HepG2 (cell line): Measurements from ENCODE around the gene C21orf91. TPM values are rescaled to one million over a fixed set of nuclear protein-coding genes. Genes with fewer than 3 reads are reported as not detected.

Source experiments
- ATAC-seq: fragments of 200-7000 bp; cut with Tn5 transposase; 3 replicates; pipeline ENCODE4 v1.9.1; 2020; ENCODE audit warnings: mild to moderate bottlenecking, moderate library complexity
- BruUV-seq: library from RNA; stranded (reverse); fragments of 400-500 nt; replicated peaks from 2 replicates; lab custom pipeline; 2021; lab: Mats Ljungman, UMichigan
- CTCF ChIA-PET: fragments of 300-600 bp; formaldehyde crosslinking; extraction: SDS; loops from one replicate; lab custom pipeline; 2021; ENCODE audit warnings: low total read pairs, inconsistent platforms, low intra/inter-chr PET ratio; lab: Yijun Ruan, JAX
- POLR2A ChIA-PET: fragments of 350-600 bp; sonication (Branson Sonifier 250); formaldehyde crosslinking; loops from one replicate; lab custom pipeline; 2020; ENCODE audit warnings: antibody characterized with exemption, inconsistent platforms; lab: Yijun Ruan, JAX
- DNase-seq: peaks from one replicate; pipeline ENCODE4 v3.0.0-alpha.2; 2015; ENCODE audit warnings: low spot score
- FAIRE-seq: peaks from 3 replicates; lab custom pipeline; 2011; peaks lifted over from hg19 to GRCh38; lab: Jason Lieb, UNC
- H2AFZ ChIP-seq: one replicate; pipeline ENCODE4 v1.6.1; 2011; ENCODE audit warnings: low read length, inconsistent platforms
- H3K27ac ChIP-seq: fragments of 300-600 bp; 3 replicates; pipeline ENCODE4 v1.8.0; 2011; ENCODE audit warnings: mixed run types, mild to moderate bottlenecking, mixed read lengths, low read length, inconsistent platforms; ENCODE audit not compliant: insufficient read depth; ENCODE audit errors: extremely low read length
- H3K27me3 ChIP-seq, 2 experiments: fragments of 200-600 bp in 1 of 2; 2 replicates in 1 of 2; 3 replicates in 1 of 2; pipeline versions ENCODE4 v1.6.0 to v1.8.0; 2011; ENCODE audit warnings: low read length in 2 of 2, mild to moderate bottlenecking in 2 of 2, moderate library complexity in 2 of 2, inconsistent platforms in 1 of 2; ENCODE audit not compliant: insufficient read depth in 2 of 2, control insufficient read depth in 1 of 2
- H3K36me3 ChIP-seq, 2 experiments: fragments of 200-600 bp in 1 of 2; replicated peaks in 1 of 2; 2 replicates in 1 of 2; 3 replicates in 1 of 2; pipeline versions ENCODE4 v1.5.1 to v1.8.0; 2011; ENCODE audit warnings: low read length in 2 of 2, inconsistent platforms in 1 of 2; ENCODE audit not compliant: insufficient read depth in 2 of 2, control insufficient read depth in 1 of 2
- H3K4me1 ChIP-seq: 2 replicates; pipeline ENCODE4 v1.5.1; 2012; ENCODE audit warnings: low read length, inconsistent platforms; ENCODE audit not compliant: insufficient read depth
- H3K4me2 ChIP-seq: 2 replicates; pipeline ENCODE4 v1.6.0; 2011; ENCODE audit warnings: low read depth, low read length, inconsistent platforms
- H3K4me3 ChIP-seq, 3 experiments: fragments of 200-600 bp in 1 of 3; sonication (generic), shearing (Covaris generic) in 1 of 3; replicated peaks in 1 of 3; 2 replicates each; pipeline ENCODE4 v1.5.1; 2011 to 2016; ENCODE audit warnings: low read length in 3 of 3, inconsistent platforms in 2 of 3, low read depth in 2 of 3, mild to moderate bottlenecking in 2 of 3, control low read depth in 1 of 3, mixed read lengths in 1 of 3; ENCODE audit not compliant: insufficient read depth in 1 of 3
- H3K79me2 ChIP-seq: one replicate; pipeline ENCODE4 v1.6.1; 2011; ENCODE audit warnings: low read length, inconsistent platforms; ENCODE audit not compliant: insufficient read depth
- H3K9ac ChIP-seq: 2 replicates; pipeline ENCODE4 v1.6.0; 2011; ENCODE audit warnings: mild to moderate bottlenecking, low read depth, low read length, inconsistent platforms; ENCODE audit not compliant: insufficient read depth
- H3K9me3 ChIP-seq: 2 replicates; pipeline ENCODE4 v1.5.1; 2012; ENCODE audit warnings: mild to moderate bottlenecking, low read length
- H4K20me1 ChIP-seq: 2 replicates; pipeline ENCODE4 v1.6.0; 2011; ENCODE audit warnings: inconsistent platforms, mild to moderate bottlenecking, low read length, moderate library complexity; ENCODE audit not compliant: insufficient read depth
- CEBPB ChIP-seq: IDR thresholded peaks from 2 replicates; pipeline ENCODE4 v1.6.1; 2011; ENCODE audit warnings: low read depth, low read length, improper control_type of control experiment, borderline replicate concordance
- GFI1 ChIP-seq: sonication (generic); formaldehyde crosslinking; IDR thresholded peaks from 2 replicates; pipeline ENCODE4 v1.5.0; 2020; ENCODE audit warnings: missing genetic modification reagents, mild to moderate bottlenecking, borderline replicate concordance
- MYNN ChIP-seq: sonication (generic); formaldehyde crosslinking; IDR thresholded peaks from 2 replicates; pipeline ENCODE4 v1.4.0; 2020; ENCODE audit warnings: mild to moderate bottlenecking, low read depth, missing genetic modification reagents
- RFX3 ChIP-seq: IDR thresholded peaks from 2 replicates; pipeline ENCODE4 v1.6.1; 2016; ENCODE audit warnings: missing biosample characterization, missing genetic modification reagents
- RFX5 ChIP-seq: IDR thresholded peaks from 2 replicates; pipeline ENCODE4 v1.6.1; 2011; ENCODE audit warnings: low read depth, low read length, improper control_type of control experiment
- RORA ChIP-seq: sonication (generic); formaldehyde crosslinking; IDR thresholded peaks from 2 replicates; pipeline ENCODE4 v1.5.0; 2020; ENCODE audit warnings: mild to moderate bottlenecking, missing genetic modification reagents, moderate library complexity
- SUZ12 ChIP-seq: fragments of 150-350 bp; IDR thresholded peaks from 2 replicates; pipeline ENCODE4 v1.6.1; 2014; ENCODE audit warnings: low read depth, low read length
- TFDP1 ChIP-seq: IDR thresholded peaks from 2 replicates; pipeline ENCODE4 v1.6.1; 2016; ENCODE audit warnings: missing compliant biosample characterization, missing genetic modification reagents, borderline replicate concordance
- ZFP1 ChIP-seq: IDR thresholded peaks from 2 replicates; pipeline ENCODE4 v1.6.1; 2016
- ZNF234 ChIP-seq: sonication (generic); formaldehyde crosslinking; conservative IDR thresholded peaks from 2 replicates; pipeline ENCODE4 v1.5.1; 2020; ENCODE audit warnings: mild to moderate bottlenecking, missing genetic modification reagents
- ZNF432 ChIP-seq: sonication (generic); formaldehyde crosslinking; IDR thresholded peaks from 2 replicates; pipeline ENCODE4 v1.5.0; 2020; ENCODE audit warnings: missing genetic modification reagents, mild to moderate bottlenecking, borderline replicate concordance
- ZNF44 ChIP-seq: sonication (generic); formaldehyde crosslinking; IDR thresholded peaks from 2 replicates; pipeline ENCODE4 v1.5.1; 2020; ENCODE audit warnings: mild to moderate bottlenecking, missing genetic modification reagents
- ZNF501 ChIP-seq: sonication (generic); formaldehyde crosslinking; IDR thresholded peaks from 2 replicates; pipeline ENCODE4 v1.5.1; 2020; ENCODE audit warnings: mild to moderate bottlenecking, moderate library complexity, missing genetic modification reagents
- ZNF672 ChIP-seq: sonication (generic); formaldehyde crosslinking; IDR thresholded peaks from 2 replicates; pipeline ENCODE4 v1.8.1; 2022; ENCODE audit warnings: missing genetic modification reagents
- ZNF737 ChIP-seq: sonication (generic); formaldehyde crosslinking; IDR thresholded peaks from 2 replicates; pipeline ENCODE4 v1.5.0; 2020; ENCODE audit warnings: missing genetic modification reagents, mild to moderate bottlenecking, borderline replicate concordance
- ZUFSP ChIP-seq: sonication (generic); formaldehyde crosslinking; IDR thresholded peaks from 2 replicates; pipeline ENCODE4 v1.9.0; 2021; ENCODE audit warnings: missing genetic modification reagents, mild to moderate bottlenecking, borderline replicate concordance
- WGBS: methylation state at CpG from one replicate; pipeline ENCODE4 v1.1.6; 2017; ENCODE audit warnings: low lambda C conversion rate; 5-methylcytosine and 5-hydroxymethylcytosine counted together
- in situ Hi-C: cut with HindIII; loops from 2 replicates; pipeline ENCODE4 v1.10.0; 2017; ENCODE audit warnings: low pct_unique_long_range_greater_than_20kb; ENCODE audit not compliant: extremely low pct_ligation_motif_present
- intact Hi-C: fragments of 100-400 bp; cut with micrococcal nuclease; formaldehyde crosslinking; loops from one replicate; pipeline ENCODE4 v1.10.0; 2022; ENCODE audit not compliant: unreplicated experiment
- polyA plus RNA-seq, 8 experiments: library from polyadenylated mRNA; depleted of rRNA in 3 of 8; stranded (reverse) in 7 of 8; unstranded in 1 of 8; fragments of >200 nt; fragmentation: Illumina TruSeq in 4 of 8; extraction: Trizol in 4 of 8; gene quantifications; 2 replicates each; pipeline versions ENCODE4 v1.2.1 to v1.2.3, GENCODE V29; 2011 to 2016; ENCODE audit warnings: low read depth in 4 of 8, missing spikeins in 1 of 8, mixed read lengths in 1 of 8; ENCODE audit not compliant: insufficient read depth in 1 of 8
- total RNA-seq, 5 experiments: library from RNA; depleted of rRNA; stranded (reverse); fragments of >200 nt; fragmentation: Illumina TruSeq; extraction: Trizol; gene quantifications; 2 replicates each; pipeline ENCODE4 v1.2.3, GENCODE V29; 2016; ENCODE audit warnings: low read depth in 1 of 5

Gene C21orf91
- total and polyA plus RNA-seq, 2 of the 13 experiments (the other 11 are each of a cell fraction or from before 2014, with no cell fraction given) = 2.9 to 7.8 TPM

GRCh38 chr21:17783481-17784179 is 35.5 kb downstream of the C21orf91 start:
- ATAC-seq = no peak
- intact Hi-C loops = no loop called here
- H3K9me3 ChIP-seq = no peaks in the 10 kb centered on the region
- H3K79me2 ChIP-seq = no peaks in the 10 kb centered on the region
- POLR2A ChIA-PET = no interaction called here
- peaks cover 12% of the 10 kb centered on the region for H3K4me1 ChIP-seq
- no peak overlapping the region for H3K4me2 ChIP-seq
- CTCF ChIA-PET = no interaction called here
- no peak overlapping the region for H3K4me3 ChIP-seq
- H3K27me3 ChIP-seq = no peaks in the 10 kb centered on the region
- DNase-seq = no peak
- no peak for TF ChIP-seq MYNN (CRISPR knock-in tag)
- TF ChIP-seq ZNF44 (CRISPR knock-in tag) = no peak
- no peak overlapping the region for H3K27ac ChIP-seq
- in situ Hi-C loops = no loop called here
- H3K36me3 ChIP-seq = peaks cover 0 to 1% of the 10 kb centered on the region in 2 experiments; a peak in 2 of 5 replicates
- no peak overlapping the region for H2AFZ ChIP-seq
- no TSS peak for BruUV-seq
- 95% methylated on average over 2 of the region's 2 CpGs for WGBS
- no peak for FAIRE-seq
- H4K20me1 ChIP-seq = no peaks in the 10 kb centered on the region
- no peak overlapping the region for H3K9ac ChIP-seq

GRCh38 chr21:17783003-17783402 is 36.2 kb downstream of the C21orf91 start:
- DNase-seq (no peak), ATAC-seq (no peak)
- in situ Hi-C loops = no loop called here
- H3K36me3 ChIP-seq = peaks cover 0 to 1% of the 10 kb centered on the region in 2 experiments; a peak in 2 of 5 replicates
- H3K4me3 ChIP-seq = no peak overlapping the region
- POLR2A ChIA-PET = no interaction called here
- no peak overlapping the region for H3K27ac ChIP-seq
- H3K27me3 ChIP-seq = no peaks in the 10 kb centered on the region
- BruUV-seq = no TSS peak
- TF ChIP-seq RORA (CRISPR knock-in tag) = no peak
- TF ChIP-seq ZNF737 (CRISPR knock-in tag) = no peak
- no peak for TF ChIP-seq GFI1
- TF ChIP-seq TFDP1 (CRISPR knock-in tag) = no peak
- no peak for TF ChIP-seq RFX3
- TF ChIP-seq ZNF672 (CRISPR knock-in tag) = no peak
- TF ChIP-seq ZNF234 (CRISPR knock-in tag) = no peak
- TF ChIP-seq RFX5 = no peak
- TF ChIP-seq ZNF501 (CRISPR knock-in tag) = no peak
- no peak for TF ChIP-seq ZNF432 (CRISPR knock-in tag)
- TF ChIP-seq ZUFSP (CRISPR knock-in tag) = no peak
- no peak for TF ChIP-seq ZFP1 (CRISPR knock-in tag)
- no peak for TF ChIP-seq SUZ12
- TF ChIP-seq CEBPB = no peak
- TF ChIP-seq, all 625 proteins: peak for 0
- CTCF ChIA-PET = no interaction called here
- 89% methylated on average over 3 of the region's 3 CpGs for WGBS
- Histone ChIP-seq H3K4me2 (no peak overlapping the region), H3K4me1 (peaks cover 12% of the 10 kb centered on the region), H4K20me1 (no peaks in the 10 kb centered on the region), H2AFZ (no peak overlapping the region), H3K79me2 (no peaks in the 10 kb centered on the region), H3K9ac (no peak overlapping the region), H3K9me3 (no peaks in the 10 kb centered on the region)
- intact Hi-C loops = no loop called here
- no peak for FAIRE-seq
